HepG2 (cell line): Measurements from ENCODE around the gene SMURF1. TPM values are rescaled to one million over a fixed set of nuclear protein-coding genes. Genes with fewer than 3 reads are reported as not detected.

Experiments
- ATAC-seq: fragments of 200-7000 bp; cut with Tn5 transposase; 3 replicates; pipeline ENCODE4 v1.9.1; 2020; ENCODE audit warnings: mild to moderate bottlenecking, moderate library complexity
- BruUV-seq: library from RNA; stranded (reverse); fragments of 400-500 nt; replicated peaks from 2 replicates; lab custom pipeline; 2021; lab: Mats Ljungman, UMichigan
- CTCF ChIA-PET: fragments of 300-600 bp; formaldehyde crosslinking; extraction: SDS; loops from one replicate; lab custom pipeline; 2021; ENCODE audit warnings: low total read pairs, inconsistent platforms, low intra/inter-chr PET ratio; lab: Yijun Ruan, JAX
- POLR2A ChIA-PET: fragments of 350-600 bp; sonication (Branson Sonifier 250); formaldehyde crosslinking; loops from one replicate; lab custom pipeline; 2020; ENCODE audit warnings: antibody characterized with exemption, inconsistent platforms; lab: Yijun Ruan, JAX
- DNase-seq: peaks from one replicate; pipeline ENCODE4 v3.0.0-alpha.2; 2015; ENCODE audit warnings: low spot score
- FAIRE-seq: peaks from 3 replicates; lab custom pipeline; 2011; peaks lifted over from hg19 to GRCh38; lab: Jason Lieb, UNC
- H2AFZ ChIP-seq: one replicate; pipeline ENCODE4 v1.6.1; 2011; ENCODE audit warnings: low read length, inconsistent platforms
- H3K27ac ChIP-seq: fragments of 300-600 bp; 3 replicates; pipeline ENCODE4 v1.8.0; 2011; ENCODE audit warnings: mixed run types, mild to moderate bottlenecking, mixed read lengths, low read length, inconsistent platforms; ENCODE audit not compliant: insufficient read depth; ENCODE audit errors: extremely low read length
- H3K27me3 ChIP-seq, 2 experiments: fragments of 200-600 bp in 1 of 2; 2 replicates in 1 of 2; 3 replicates in 1 of 2; pipeline versions ENCODE4 v1.6.0 to v1.8.0; 2011; ENCODE audit warnings: low read length in 2 of 2, mild to moderate bottlenecking in 2 of 2, moderate library complexity in 2 of 2, inconsistent platforms in 1 of 2; ENCODE audit not compliant: insufficient read depth in 2 of 2, control insufficient read depth in 1 of 2
- H3K36me3 ChIP-seq, 2 experiments: fragments of 200-600 bp in 1 of 2; replicated peaks in 1 of 2; 2 replicates in 1 of 2; 3 replicates in 1 of 2; pipeline versions ENCODE4 v1.5.1 to v1.8.0; 2011; ENCODE audit warnings: low read length in 2 of 2, inconsistent platforms in 1 of 2; ENCODE audit not compliant: insufficient read depth in 2 of 2, control insufficient read depth in 1 of 2
- H3K4me1 ChIP-seq: 2 replicates; pipeline ENCODE4 v1.5.1; 2012; ENCODE audit warnings: low read length, inconsistent platforms; ENCODE audit not compliant: insufficient read depth
- H3K4me2 ChIP-seq: 2 replicates; pipeline ENCODE4 v1.6.0; 2011; ENCODE audit warnings: low read depth, low read length, inconsistent platforms
- H3K4me3 ChIP-seq, 3 experiments: fragments of 200-600 bp in 1 of 3; sonication (generic), shearing (Covaris generic) in 1 of 3; replicated peaks in 1 of 3; 2 replicates each; pipeline ENCODE4 v1.5.1; 2011 to 2016; ENCODE audit warnings: low read length in 3 of 3, inconsistent platforms in 2 of 3, low read depth in 2 of 3, mild to moderate bottlenecking in 2 of 3, control low read depth in 1 of 3, mixed read lengths in 1 of 3; ENCODE audit not compliant: insufficient read depth in 1 of 3
- H3K79me2 ChIP-seq: one replicate; pipeline ENCODE4 v1.6.1; 2011; ENCODE audit warnings: low read length, inconsistent platforms; ENCODE audit not compliant: insufficient read depth
- H3K9ac ChIP-seq: 2 replicates; pipeline ENCODE4 v1.6.0; 2011; ENCODE audit warnings: mild to moderate bottlenecking, low read depth, low read length, inconsistent platforms; ENCODE audit not compliant: insufficient read depth
- H3K9me3 ChIP-seq: 2 replicates; pipeline ENCODE4 v1.5.1; 2012; ENCODE audit warnings: mild to moderate bottlenecking, low read length
- H4K20me1 ChIP-seq: 2 replicates; pipeline ENCODE4 v1.6.0; 2011; ENCODE audit warnings: inconsistent platforms, mild to moderate bottlenecking, low read length, moderate library complexity; ENCODE audit not compliant: insufficient read depth
- FIP1L1 ChIP-seq: fragments of 200-400 bp; formaldehyde crosslinking; IDR thresholded peaks from 2 replicates; pipeline ENCODE4 v1.6.1; 2018; ENCODE audit warnings: low read depth, mild to moderate bottlenecking, low read length, moderate library complexity, borderline replicate concordance; ENCODE audit not compliant: insufficient read depth
- GLI4 ChIP-seq: sonication (generic); formaldehyde crosslinking; IDR thresholded peaks from 2 replicates; pipeline ENCODE4 v1.5.1; 2020; ENCODE audit warnings: missing genetic modification reagents, mild to moderate bottlenecking, moderate library complexity, borderline replicate concordance
- HDAC2 ChIP-seq: sonication (generic); formaldehyde crosslinking; IDR thresholded peaks from 2 replicates; pipeline ENCODE4 v1.4.0; 2020; ENCODE audit warnings: missing genetic modification reagents
- HIVEP1 ChIP-seq: sonication (generic); formaldehyde crosslinking; IDR thresholded peaks from 2 replicates; pipeline ENCODE4 v1.4.0; 2020; ENCODE audit warnings: mild to moderate bottlenecking, missing genetic modification reagents
- HNF4A ChIP-seq: sonication (generic); formaldehyde crosslinking; IDR thresholded peaks from 2 replicates; pipeline ENCODE4 v1.4.0; 2020; ENCODE audit warnings: missing genetic modification reagents
- IKZF4 ChIP-seq: sonication (generic); formaldehyde crosslinking; IDR thresholded peaks from 2 replicates; pipeline ENCODE4 v1.5.1; 2020; ENCODE audit warnings: borderline replicate concordance, mild to moderate bottlenecking, low read depth, missing genetic modification reagents; ENCODE audit errors: not compliant biosample characterization
- LBX2 ChIP-seq: sonication (generic); formaldehyde crosslinking; IDR thresholded peaks from 2 replicates; pipeline ENCODE4 v1.5.0; 2020; ENCODE audit warnings: missing genetic modification reagents, mild to moderate bottlenecking, borderline replicate concordance
- MIER2 ChIP-seq: IDR thresholded peaks from 2 replicates; pipeline ENCODE4 v1.6.1; 2016; ENCODE audit warnings: missing biosample characterization, missing genetic modification reagents
- MIER3 ChIP-seq: IDR thresholded peaks from 2 replicates; pipeline ENCODE4 v1.6.1; 2016; ENCODE audit warnings: missing compliant biosample characterization, borderline replicate concordance
- MLLT10 ChIP-seq: sonication (generic); formaldehyde crosslinking; IDR thresholded peaks from 2 replicates; pipeline ENCODE4 v1.4.0; 2020; ENCODE audit warnings: missing genetic modification reagents
- NFE2L2 ChIP-seq: fragments of 150-350 bp; IDR thresholded peaks from 2 replicates; pipeline ENCODE4 v1.6.1; 2014; ENCODE audit warnings: low read length
- POLR2A ChIP-seq, 2 experiments: IDR thresholded peaks; 2 replicates each; pipeline ENCODE4 v1.6.1; 2011; ENCODE audit warnings: low read depth in 2 of 2, low read length in 2 of 2, mild to moderate bottlenecking in 1 of 2, moderate library complexity in 1 of 2; ENCODE audit not compliant: insufficient read depth in 1 of 2
- SAFB2 ChIP-seq: sonication (generic); formaldehyde crosslinking; IDR thresholded peaks from 2 replicates; pipeline ENCODE4 v1.5.1; 2020; ENCODE audit warnings: missing genetic modification reagents, low read depth, mild to moderate bottlenecking, borderline replicate concordance
- SIN3B ChIP-seq: fragments of 150-350 bp; IDR thresholded peaks from 2 replicates; pipeline ENCODE4 v1.6.1; 2014; ENCODE audit warnings: low read length
- SOX13 ChIP-seq, 3 experiments: fragments of 450-650 bp in 1 of 3; sonication (generic) in 1 of 3; formaldehyde crosslinking in 1 of 3; IDR thresholded peaks in 2 of 3; conservative IDR thresholded peaks in 1 of 3; 2 replicates each; pipeline versions ENCODE4 v1.5.0 to v1.6.1; 2016 to 2020; ENCODE audit warnings: antibody characterized with exemption in 1 of 3, mild to moderate bottlenecking in 1 of 3, missing compliant biosample characterization in 1 of 3, missing genetic modification reagents in 1 of 3, moderate library complexity in 1 of 3
- ZMYM3 ChIP-seq: sonication (generic); formaldehyde crosslinking; IDR thresholded peaks from 2 replicates; pipeline ENCODE4 v1.5.1; 2020; ENCODE audit warnings: mild to moderate bottlenecking, missing genetic modification reagents
- ZNF773 ChIP-seq: sonication (generic); formaldehyde crosslinking; IDR thresholded peaks from 2 replicates; pipeline ENCODE4 v1.4.0; 2020; ENCODE audit warnings: missing genetic modification reagents, borderline replicate concordance
- ZNF878 ChIP-seq: sonication (generic); formaldehyde crosslinking; IDR thresholded peaks from 2 replicates; pipeline ENCODE4 v1.8.1; 2023; ENCODE audit warnings: mild to moderate bottlenecking, missing genetic modification reagents, moderate library complexity
- ZUFSP ChIP-seq: sonication (generic); formaldehyde crosslinking; IDR thresholded peaks from 2 replicates; pipeline ENCODE4 v1.9.0; 2021; ENCODE audit warnings: missing genetic modification reagents, mild to moderate bottlenecking, borderline replicate concordance
- WGBS: methylation state at CpG from one replicate; pipeline ENCODE4 v1.1.6; 2017; ENCODE audit warnings: low lambda C conversion rate; 5-methylcytosine and 5-hydroxymethylcytosine counted together
- in situ Hi-C: cut with HindIII; loops from 2 replicates; pipeline ENCODE4 v1.10.0; 2017; ENCODE audit warnings: low pct_unique_long_range_greater_than_20kb; ENCODE audit not compliant: extremely low pct_ligation_motif_present
- intact Hi-C: fragments of 100-400 bp; cut with micrococcal nuclease; formaldehyde crosslinking; loops from one replicate; pipeline ENCODE4 v1.10.0; 2022; ENCODE audit not compliant: unreplicated experiment
- polyA plus RNA-seq, 8 experiments: library from polyadenylated mRNA; depleted of rRNA in 3 of 8; stranded (reverse) in 7 of 8; unstranded in 1 of 8; fragments of >200 nt; fragmentation: Illumina TruSeq in 4 of 8; extraction: Trizol in 4 of 8; gene quantifications; 2 replicates each; pipeline versions ENCODE4 v1.2.1 to v1.2.3, GENCODE V29; 2011 to 2016; ENCODE audit warnings: low read depth in 4 of 8, missing spikeins in 1 of 8, mixed read lengths in 1 of 8; ENCODE audit not compliant: insufficient read depth in 1 of 8
- total RNA-seq, 5 experiments: library from RNA; depleted of rRNA; stranded (reverse); fragments of >200 nt; fragmentation: Illumina TruSeq; extraction: Trizol; gene quantifications; 2 replicates each; pipeline ENCODE4 v1.2.3, GENCODE V29; 2016; ENCODE audit warnings: low read depth in 1 of 5

SMURF1 gene
- total and polyA plus RNA-seq, 2 of the 13 experiments (the other 11 are each of a cell fraction or from before 2014, with no cell fraction given): 8.3 to 11.1 TPM

DNA sequence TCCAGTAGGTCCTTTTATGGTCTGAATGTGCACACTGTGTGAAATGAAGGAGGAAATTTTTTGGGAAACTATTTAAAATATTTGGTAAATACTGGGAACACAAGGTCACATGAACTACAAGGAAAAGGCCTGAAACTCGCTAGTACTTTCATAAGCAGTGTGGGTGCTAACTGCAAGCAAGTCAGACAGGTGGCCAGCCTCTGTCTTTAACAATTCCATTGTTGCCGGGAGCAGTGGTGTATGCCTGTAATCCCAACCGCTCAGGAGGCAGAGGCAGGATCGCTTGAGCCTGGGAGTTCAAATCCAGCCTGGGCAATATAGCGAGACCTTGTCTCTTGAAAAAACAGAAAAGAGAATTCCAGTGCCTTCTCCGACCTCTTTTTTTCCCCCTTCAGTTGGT, 37.5 kb downstream of the SMURF1 start:
- WGBS: 70% methylated on average over 6 of the region's 6 CpGs
- POLR2A ChIA-PET: no interaction called here
- H4K20me1 ChIP-seq: no peaks in the 10 kb centered on the region; the same call in 1 of the 2 replicates

GRCh38 chr7:99105756-99106155, 38.2 kb downstream of the SMURF1 start:
- DNase-seq (no peak), FAIRE-seq (no peak), ATAC-seq (no peak)
- Histone ChIP-seq H4K20me1 (no peaks in the 10 kb centered on the region; the same call in 1 of the 2 replicates), H3K79me2 (peaks cover 75% of the 10 kb centered on the region), H3K4me2 (no peak overlapping the region), H3K4me3 (no peak overlapping the region), H2AFZ (no peak overlapping the region), H3K36me3 (no peaks in the 10 kb centered on the region), H3K9me3 (no peaks in the 10 kb centered on the region), H3K4me1 (peaks cover 74% of the 10 kb centered on the region), H3K27ac (peak overlapping the region; percentile 18), H3K27me3 (no peaks in the 10 kb centered on the region), H3K9ac (no peak overlapping the region)
- POLR2A ChIA-PET: no interaction called here
- 92% methylated on average over 3 of the region's 3 CpGs for WGBS
- intact Hi-C loops (no loop called here), in situ Hi-C loops (no loop called here)
- CTCF ChIA-PET: no interaction called here
- BruUV-seq: no TSS peak
- no peak for TF ChIP-seq ZUFSP (CRISPR knock-in tag)
- no peak for TF ChIP-seq SAFB2 (CRISPR knock-in tag)
- TF ChIP-seq HDAC2: no peak
- TF ChIP-seq ZNF773 (CRISPR knock-in tag): no peak
- no peak for TF ChIP-seq FIP1L1
- TF ChIP-seq GLI4 (CRISPR knock-in tag): no peak
- TF ChIP-seq ZMYM3: no peak
- TF ChIP-seq POLR2A (IDR thresholded peaks at IDR 0.05; ENCODE audit: insufficient read depth in 1 of 2, low read depth in 2 of 2, low read length in 2 of 2): no peak
- TF ChIP-seq HNF4A (CRISPR knock-in tag): no peak
- no peak for TF ChIP-seq HIVEP1 (CRISPR knock-in tag)
- no peak for TF ChIP-seq LBX2 (CRISPR knock-in tag)
- TF ChIP-seq MIER2 (CRISPR knock-in tag): no peak
- TF ChIP-seq IKZF4: no peak

More for the DNA sequence above, 37.5 kb downstream of the SMURF1 start:
- intact Hi-C loops: no loop called here
- no peak for TF ChIP-seq ZNF878 (CRISPR knock-in tag)
- TF ChIP-seq MLLT10 (CRISPR knock-in tag): no peak
- TF ChIP-seq NFE2L2: no peak
- no peak for TF ChIP-seq SIN3B
- TF ChIP-seq MIER3 (CRISPR knock-in tag): no peak
- no peak for TF ChIP-seq SOX13 (IDR thresholded peaks at IDR 0.05)
- peak in 1 of 2 experiments; percentile 51; a peak in 1 of 4 replicates for TF ChIP-seq SOX13 (CRISPR knock-in tag; conservative IDR thresholded peaks at IDR 0.05 in 1 of 2, IDR thresholded peaks at IDR 0.05 in 1 of 2)
- TF ChIP-seq, all 625 proteins: peak for 1
- Histone ChIP-seq H3K9me3 (no peaks in the 10 kb centered on the region), H2AFZ (no peak overlapping the region), H3K79me2 (peaks cover 79% of the 10 kb centered on the region), H3K27ac (peak overlapping the region; percentile 21), H3K27me3 (no peaks in the 10 kb centered on the region), H3K4me2 (peak overlapping the region; percentile 26; the same call in 1 of the 2 replicates), H3K4me1 (peaks cover 72% of the 10 kb centered on the region), H3K36me3 (no peaks in the 10 kb centered on the region), H3K4me3 (no peak overlapping the region), H3K9ac (no peak overlapping the region)
- in situ Hi-C loops: no loop called here
- CTCF ChIA-PET: no interaction called here
- no TSS peak for BruUV-seq
- FAIRE-seq: no peak
- ATAC-seq: peak; percentile 30; the same call in 2 of the 3 replicates
- peak; percentile 60 for DNase-seq
